HEK293T (cell line): ENCODE results near the gene VAV2.

ENCODE experiments used
- CTCF ChIA-PET: fragments of 350-600 bp; formaldehyde crosslinking; extraction: SDS; loops from one replicate; lab custom pipeline; 2021; ENCODE audit warnings: antibody characterized with exemption, inconsistent platforms; lab: Yijun Ruan, JAX
- POLR2A ChIA-PET: fragments of 350-600 bp; formaldehyde crosslinking; extraction: SDS; loops from one replicate; lab custom pipeline; 2020; ENCODE audit warnings: antibody characterized with exemption, inconsistent platforms; lab: Yijun Ruan, JAX
- DNase-seq: peaks from one replicate; pipeline ENCODE4 v3.0.0; 2012; ENCODE audit warnings: mixed read lengths; ENCODE audit errors: extremely low spot score
- ARNT ChIP-seq: fragments of 450-650 bp; IDR thresholded peaks from 2 replicates; pipeline ENCODE4 v1.6.1; 2017; ENCODE audit warnings: mild to moderate bottlenecking
- BHLHE40 ChIP-seq: fragments of 450-650 bp; IDR thresholded peaks from 2 replicates; pipeline ENCODE4 v1.6.1; 2016; ENCODE audit warnings: mild to moderate bottlenecking, moderate library complexity, borderline replicate concordance
- CTBP1 ChIP-seq: fragments of 450-650 bp; IDR thresholded peaks from 2 replicates; pipeline ENCODE4 v1.6.1; 2016; ENCODE audit warnings: borderline replicate concordance
- ELF4 ChIP-seq: fragments of 450-650 bp; IDR thresholded peaks from 2 replicates; pipeline ENCODE4 v1.6.1; 2017; ENCODE audit warnings: antibody characterized with exemption
- FOXA1 ChIP-seq: fragments of 450-650 bp; IDR thresholded peaks from 2 replicates; pipeline ENCODE4 v1.6.1; 2016; ENCODE audit warnings: mild to moderate bottlenecking
- FOXK2 ChIP-seq: fragments of 450-650 bp; IDR thresholded peaks from 2 replicates; pipeline ENCODE4 v1.6.1; 2016; ENCODE audit warnings: mild to moderate bottlenecking
- FOXM1 ChIP-seq: fragments of 450-650 bp; IDR thresholded peaks from 2 replicates; pipeline ENCODE4 v1.6.1; 2017; ENCODE audit warnings: mild to moderate bottlenecking, borderline replicate concordance
- HDGF ChIP-seq: fragments of 450-650 bp; IDR thresholded peaks from 2 replicates; pipeline ENCODE4 v1.6.1; 2017; ENCODE audit warnings: antibody characterized with exemption, borderline replicate concordance
- L3MBTL2 ChIP-seq: fragments of 450-650 bp; conservative IDR thresholded peaks from 2 replicates; pipeline ENCODE4 v1.6.1; 2016; ENCODE audit warnings: mild to moderate bottlenecking
- LEF1 ChIP-seq: fragments of 450-650 bp; IDR thresholded peaks from 2 replicates; pipeline ENCODE4 v1.6.1; 2017; ENCODE audit warnings: mild to moderate bottlenecking, borderline replicate concordance
- NFRKB ChIP-seq: fragments of 450-650 bp; IDR thresholded peaks from 2 replicates; pipeline ENCODE4 v1.6.1; 2016; ENCODE audit warnings: mild to moderate bottlenecking, moderate library complexity
- SP1 ChIP-seq: fragments of 450-650 bp; IDR thresholded peaks from 2 replicates; pipeline ENCODE4 v1.6.1; 2017
- SUZ12 ChIP-seq: fragments of 450-650 bp; IDR thresholded peaks from 2 replicates; pipeline ENCODE4 v1.6.1; 2016; ENCODE audit warnings: mild to moderate bottlenecking
- TARDBP ChIP-seq: fragments of 450-650 bp; IDR thresholded peaks from 2 replicates; pipeline ENCODE4 v1.6.1; 2016
- ZNF384 ChIP-seq: fragments of 450-650 bp; IDR thresholded peaks from 2 replicates; pipeline ENCODE4 v1.6.1; 2016
- TF ChIP-seq, protein P1 (sequence below): fragments of 450-650 bp; IDR thresholded peaks from 2 replicates; pipeline ENCODE4 v1.6.1; 2016

The VAV2 gene

DNA sequence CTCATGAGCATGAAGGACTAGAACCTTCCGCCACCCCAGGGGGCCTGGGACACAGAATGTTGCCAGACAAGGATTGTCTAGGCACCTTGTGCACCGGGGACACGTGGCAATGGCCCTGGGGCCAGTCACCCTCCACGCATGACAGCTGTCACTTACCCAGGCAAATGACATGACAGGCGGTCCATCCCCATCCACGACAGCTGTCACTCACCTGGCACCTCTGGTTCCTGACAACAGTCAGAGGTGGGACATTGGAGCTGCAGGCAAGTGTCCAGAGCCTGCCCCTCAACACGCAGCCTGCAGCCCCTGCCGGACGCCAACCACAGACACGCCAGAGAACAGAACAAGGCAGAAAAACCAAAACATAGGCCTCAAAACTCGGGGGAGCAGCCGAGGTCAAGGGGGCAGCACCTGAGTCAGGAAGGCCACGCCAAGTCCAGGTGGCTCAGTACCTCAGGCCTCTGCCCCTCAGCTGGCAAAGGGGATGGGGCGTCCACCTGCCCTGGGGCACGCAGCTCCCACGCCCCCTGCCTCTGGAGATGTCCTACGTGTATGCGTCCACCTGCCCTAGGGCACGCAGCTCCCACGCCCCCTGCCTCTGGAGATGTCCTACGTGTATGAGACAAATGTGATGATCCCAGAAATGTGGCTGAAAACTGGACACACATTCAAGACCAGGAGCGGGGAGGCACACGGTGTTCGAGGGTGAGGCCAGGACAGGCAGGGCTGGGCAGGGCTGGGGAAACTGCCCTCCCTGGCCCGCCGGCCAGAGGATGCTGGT, 14.5 kb downstream of the VAV2 start:
- ChIA-PET CTCF (no interaction called here), POLR2A (no interaction called here)
- DNase-seq, result no peak
- TF ChIP-seq FOXM1 (no peak), SUZ12 (no peak), L3MBTL2 (no peak), LEF1 (no peak), BHLHE40 (no peak), FOXK2 (no peak)
- TF ChIP-seq, protein P1, sequence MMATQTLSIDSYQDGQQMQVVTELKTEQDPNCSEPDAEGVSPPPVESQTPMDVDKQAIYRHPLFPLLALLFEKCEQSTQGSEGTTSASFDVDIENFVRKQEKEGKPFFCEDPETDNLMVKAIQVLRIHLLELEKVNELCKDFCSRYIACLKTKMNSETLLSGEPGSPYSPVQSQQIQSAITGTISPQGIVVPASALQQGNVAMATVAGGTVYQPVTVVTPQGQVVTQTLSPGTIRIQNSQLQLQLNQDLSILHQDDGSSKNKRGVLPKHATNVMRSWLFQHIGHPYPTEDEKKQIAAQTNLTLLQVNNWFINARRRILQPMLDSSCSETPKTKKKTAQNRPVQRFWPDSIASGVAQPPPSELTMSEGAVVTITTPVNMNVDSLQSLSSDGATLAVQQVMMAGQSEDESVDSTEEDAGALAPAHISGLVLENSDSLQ, result peak; percentile 74

DNA sequence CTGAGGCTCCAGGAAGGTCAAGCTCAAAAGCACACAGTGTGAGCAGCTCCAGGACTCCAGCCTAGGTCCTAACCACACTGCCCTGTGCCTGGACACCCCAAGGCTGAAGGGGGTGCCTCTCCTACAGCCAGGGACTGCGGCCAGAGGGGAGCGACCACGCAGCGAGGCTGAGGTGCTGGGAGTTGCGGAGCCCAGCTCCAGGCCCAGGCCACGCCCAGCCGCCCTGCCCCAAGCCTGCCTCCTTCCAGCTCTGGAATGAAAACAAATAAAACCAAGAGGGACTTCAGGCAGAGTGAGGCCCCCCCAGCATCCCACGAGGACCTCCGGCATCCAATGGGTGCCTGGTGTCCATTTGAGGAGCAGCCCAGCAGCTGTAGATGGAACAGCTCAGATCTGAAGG, 15.2 kb downstream of the VAV2 start:
- ChIA-PET POLR2A (no interaction called here), CTCF (no interaction called here)
- DNase-seq, result no peak
- TF ChIP-seq FOXA1, result no peak
- TF ChIP-seq SUZ12, result no peak
- no peak for TF ChIP-seq SP1
- no peak for TF ChIP-seq HDGF
- TF ChIP-seq NFRKB, result no peak
- no peak for TF ChIP-seq FOXM1
- no peak for TF ChIP-seq ELF4
- TF ChIP-seq BHLHE40, result no peak
- no peak for TF ChIP-seq ARNT
- TF ChIP-seq, protein P1, result no peak
- no peak for TF ChIP-seq FOXK2
- TF ChIP-seq LEF1, result no peak

GRCh38 chr9:133976191-133976861, 15.8 kb downstream of the VAV2 start:
- CTCF ChIA-PET, result no interaction called here

DNA sequence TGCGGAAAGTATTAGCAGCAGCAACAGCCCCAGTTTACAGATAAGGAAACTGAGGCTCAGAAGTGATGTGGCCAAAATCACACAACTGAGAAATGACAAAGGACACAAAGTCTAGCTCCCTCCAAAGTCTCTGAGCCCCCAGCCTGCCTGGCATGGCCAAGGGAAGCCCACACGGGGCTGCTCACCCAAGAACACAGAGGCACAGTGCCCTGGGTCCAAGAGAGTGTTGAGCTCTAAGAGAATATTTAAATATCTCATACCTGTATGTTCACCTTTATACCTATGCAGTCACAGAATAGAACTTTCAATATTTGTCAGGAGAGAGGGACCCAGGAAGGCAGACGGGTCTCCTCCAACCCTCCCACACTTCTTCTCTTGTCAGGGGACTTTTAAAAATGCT, 16.6 kb downstream of the VAV2 start:
- CTCF ChIA-PET, result no interaction called here
- POLR2A ChIA-PET, result interaction anchor here (1.1 kb wide), 1 partner anchor 16 kb away, joined by 3 read pairs; no protein-coding TSS in a partner anchor
- TF ChIP-seq ELF4, result no peak
- no peak for TF ChIP-seq LEF1
- no peak for TF ChIP-seq CTBP1
- TF ChIP-seq, protein P1, result no peak
- TF ChIP-seq L3MBTL2, result no peak
- TF ChIP-seq FOXA1, result no peak
- TF ChIP-seq ZNF384, result no peak
- no peak for TF ChIP-seq FOXM1
- no peak for TF ChIP-seq FOXK2
- no peak for TF ChIP-seq SP1
- TF ChIP-seq ARNT, result no peak
- no peak for TF ChIP-seq SUZ12
- no peak for TF ChIP-seq BHLHE40
- TF ChIP-seq HDGF, result no peak
- TF ChIP-seq TARDBP, result no peak
- no peak for TF ChIP-seq NFRKB
- DNase-seq, result no peak

More at GRCh38 chr9:133976191-133976861, 15.8 kb downstream of the VAV2 start:
- POLR2A ChIA-PET, result interaction anchor here (1.1 kb wide), 1 partner anchor 15 kb away, joined by 3 read pairs; no protein-coding TSS in a partner anchor
- no peak for DNase-seq
- TF ChIP-seq, protein P1, result no peak
- TF ChIP-seq SP1 (no peak), SUZ12 (no peak), TARDBP (no peak), BHLHE40 (no peak)

DNA sequence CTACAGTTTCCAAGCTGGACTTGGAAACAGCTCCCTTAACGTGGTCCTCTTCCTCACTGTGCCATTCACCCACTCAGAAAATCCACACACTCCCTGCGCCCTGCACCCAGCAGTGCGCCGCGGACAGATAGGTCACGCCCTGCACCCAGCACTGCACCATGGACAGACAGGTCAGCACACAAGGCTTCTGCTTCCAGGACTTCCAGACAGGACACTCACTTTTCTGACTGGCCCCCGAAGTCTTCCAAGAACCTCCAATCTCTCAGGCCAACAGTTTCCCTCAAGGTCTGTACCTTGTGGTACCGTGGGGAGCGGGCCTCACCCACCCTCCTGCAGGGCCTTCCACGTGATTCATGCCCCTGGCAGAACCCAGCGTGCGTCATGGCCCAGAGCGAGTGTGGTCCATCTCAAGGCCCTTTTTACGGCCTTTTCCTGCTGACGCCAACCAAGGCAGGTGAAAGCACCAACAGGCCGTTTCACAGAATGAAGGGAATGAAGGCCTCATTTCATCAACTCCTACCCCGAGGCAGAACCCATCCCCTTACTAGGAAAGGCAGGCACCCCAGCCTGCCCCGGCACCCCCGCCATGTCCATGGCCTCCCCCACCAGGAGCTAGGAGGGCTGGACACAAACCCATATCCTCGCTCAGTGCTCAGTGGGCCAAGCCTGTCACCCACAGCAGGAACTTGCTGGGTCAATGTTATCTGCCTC, 17.3 kb downstream of the VAV2 start:
- ChIA-PET CTCF (no interaction called here), POLR2A (interaction anchor here (1.1 kb wide), 1 partner anchor 16 kb away, joined by 3 read pairs; no protein-coding TSS in a partner anchor)
- DNase-seq, result no peak
- no peak for TF ChIP-seq TARDBP
- TF ChIP-seq NFRKB, result no peak
